Fibroblast of lung (primary cell): ENCODE measurements around the gene DIPK2B.

Experiments used
- CTCF ChIP-seq, 2 donors: IDR thresholded peaks in 1 of 2; conservative IDR thresholded peaks in 1 of 2; 1 replicate in 1 of 2; 2 replicates in 1 of 2; pipeline ENCODE4 v1.5.1; 2011 to 2012; ENCODE audit warnings: low read length in 2 of 2, control low read depth in 1 of 2, inconsistent platforms in 1 of 2, low read depth in 1 of 2, mild to moderate bottlenecking in 1 of 2
- EZH2 ChIP-seq: IDR thresholded peaks from 2 replicates; pipeline ENCODE4 v1.5.1; 2012; ENCODE audit warnings: low read length, control low read depth, mild to moderate bottlenecking; ENCODE audit errors: missing control alignments

- TF ChIP-seq CTCF (conservative IDR thresholded peaks at IDR 0.05 in 1 of 2, IDR thresholded peaks at IDR 0.05 in 1 of 2; ENCODE audit: low read depth in 1 of 2, low read length in 2 of 2) (no peak), EZH2 (no peak)
Observed at GRCh38 chrX:45196701-45197100, 4.0 kb downstream of the DIPK2B start.
